ENCODE data around the gene MYO1B. TPM values are rescaled to one million over a fixed set of nuclear protein-coding genes. Genes with fewer than 3 reads are reported as not detected.

MYO1B gene
- total and polyA plus RNA-seq, 10 of the 15 experiments (the other 5 are each of a cell fraction or from before 2014, with no cell fraction given): 0.10 to 4.2 (median 1.6) TPM

- no peak for TF ChIP-seq PAX8 (IDR thresholded peaks at IDR 0.05)
- no peak for TF ChIP-seq RBBP5 (conservative IDR thresholded peaks at IDR 0.05)
- TF ChIP-seq CEBPZ (IDR thresholded peaks at IDR 0.05; ENCODE audit: low read depth, low read length): no peak
- TF ChIP-seq MAX (IDR thresholded peaks at IDR 0.05; ENCODE audit: low read depth, low read length): no peak
- TF ChIP-seq RCOR1 (conservative IDR thresholded peaks at IDR 0.05; ENCODE audit: low read depth, low read length): no peak
- TF ChIP-seq KAT2A (conservative IDR thresholded peaks at IDR 0.05; ENCODE audit: control insufficient read depth, low read depth, low read length): no peak
These were observed 23.4 kb downstream of the MYO1B start (continued) for GRCh38 chr2:191268596-191268995.

GRCh38 chr2:191270306-191271161, 25.3 kb downstream of the MYO1B start:
- Histone ChIP-seq H4K20me1 (ENCODE audit: control insufficient read depth, insufficient read depth) (no peaks in the 10 kb centered on the region), H3K27ac (ENCODE audit: control insufficient read depth, insufficient read depth) (no peak overlapping the region), H3K79me2 (ENCODE audit: control insufficient read depth, insufficient read depth, low read length) (no peaks in the 10 kb centered on the region), H3K36me3 (ENCODE audit: control insufficient read depth in 2 of 2, insufficient read depth in 2 of 2, low read length in 1 of 2) (no peaks in the 10 kb centered on the region), H3K9ac (ENCODE audit: control insufficient read depth, insufficient read depth, low read length) (no peak overlapping the region), H3K4me2 (ENCODE audit: control insufficient read depth, insufficient read depth) (no peak overlapping the region), H3K27me3 (replicated peaks in 1 of 2; ENCODE audit: control insufficient read depth in 2 of 2, insufficient read depth in 2 of 2, low read length in 1 of 2) (peaks cover 0 to 6% of the 10 kb centered on the region in 2 experiments; a peak in 2 of 4 replicates), H3K4me1 (ENCODE audit: control insufficient read depth, insufficient read depth, low read length) (no peaks in the 10 kb centered on the region), H3K4me3 (no peak overlapping the region), H2AFZ (ENCODE audit: control insufficient read depth, low read depth, low read length) (no peak overlapping the region), H3K9me3 (replicated peaks; ENCODE audit: control insufficient read depth, insufficient read depth, low read length) (no peaks in the 10 kb centered on the region)
- no TSS peak for BruUV-seq (replicated peaks)
- FAIRE-seq (no peak), DNase-seq (ENCODE audit: low read depth, low spot score) (no peak), ATAC-seq (no peak)
- ChIA-PET POLR2A (no interaction called here), RAD21 (ENCODE audit: unreplicated experiment) (no interaction called here), SMC1A (ENCODE audit: uncharacterized antibody, unreplicated experiment) (interaction anchor here (1.4 to 1.9 kb wide), 2 partner anchors 9 to 10 kb away, joined by 3 to 5 read pairs; no protein-coding TSS in a partner anchor), CTCF (interaction anchor here (0.7 to 1.2 kb wide), 3 partner anchors 11 to 220 kb away, joined by 3 to 5 read pairs (median 3); no protein-coding TSS in a partner anchor)
- 20% methylated on average over 6 of the region's 6 CpGs for WGBS (ENCODE audit: insufficient coverage, insufficient replicate concordance, low lambda C conversion rate, missing lambda C conversion rate)
- in situ Hi-C loops (cut with MboI): no loop called here
- intact Hi-C loops (cut with micrococcal nuclease; ENCODE audit: unreplicated experiment): no loop called here
- TF ChIP-seq ASH2L (IDR thresholded peaks at IDR 0.05; ENCODE audit: borderline replicate concordance, low read depth): no peak
- no peak for TF ChIP-seq GATAD2B (conservative IDR thresholded peaks at IDR 0.05; ENCODE audit: low read depth)
- no peak for TF ChIP-seq ZNF622 (IDR thresholded peaks at IDR 0.05)
- no peak for TF ChIP-seq PML (IDR thresholded peaks at IDR 0.05; ENCODE audit: low read length)
- TF ChIP-seq FOXK2 (IDR thresholded peaks at IDR 0.05): no peak
- TF ChIP-seq HDGF (IDR thresholded peaks at IDR 0.05): no peak
- TF ChIP-seq NBN (IDR thresholded peaks at IDR 0.05): no peak
- no peak for TF ChIP-seq CBFB (IDR thresholded peaks at IDR 0.05; ENCODE audit: low read depth)
- no peak for TF ChIP-seq BCLAF1 (IDR thresholded peaks at IDR 0.05)
- TF ChIP-seq ZNF274 (IDR thresholded peaks at IDR 0.05; ENCODE audit: insufficient read depth, insufficient read length): no peak
- TF ChIP-seq KLF5 (IDR thresholded peaks at IDR 0.05; ENCODE audit: partially characterized antibody): no peak
- no peak for TF ChIP-seq NFYB (IDR thresholded peaks at IDR 0.05; ENCODE audit: insufficient read depth, low read depth, low read length)

All from GM12878 (cell line).